ENCODE results near the gene GRWD1.
"Not testable (repeated sequence)": the region's sequence is repeated elsewhere in the genome, so short reads cannot be mapped to it uniquely, and the experiment has no call there.

The GRWD1 gene

DNA sequence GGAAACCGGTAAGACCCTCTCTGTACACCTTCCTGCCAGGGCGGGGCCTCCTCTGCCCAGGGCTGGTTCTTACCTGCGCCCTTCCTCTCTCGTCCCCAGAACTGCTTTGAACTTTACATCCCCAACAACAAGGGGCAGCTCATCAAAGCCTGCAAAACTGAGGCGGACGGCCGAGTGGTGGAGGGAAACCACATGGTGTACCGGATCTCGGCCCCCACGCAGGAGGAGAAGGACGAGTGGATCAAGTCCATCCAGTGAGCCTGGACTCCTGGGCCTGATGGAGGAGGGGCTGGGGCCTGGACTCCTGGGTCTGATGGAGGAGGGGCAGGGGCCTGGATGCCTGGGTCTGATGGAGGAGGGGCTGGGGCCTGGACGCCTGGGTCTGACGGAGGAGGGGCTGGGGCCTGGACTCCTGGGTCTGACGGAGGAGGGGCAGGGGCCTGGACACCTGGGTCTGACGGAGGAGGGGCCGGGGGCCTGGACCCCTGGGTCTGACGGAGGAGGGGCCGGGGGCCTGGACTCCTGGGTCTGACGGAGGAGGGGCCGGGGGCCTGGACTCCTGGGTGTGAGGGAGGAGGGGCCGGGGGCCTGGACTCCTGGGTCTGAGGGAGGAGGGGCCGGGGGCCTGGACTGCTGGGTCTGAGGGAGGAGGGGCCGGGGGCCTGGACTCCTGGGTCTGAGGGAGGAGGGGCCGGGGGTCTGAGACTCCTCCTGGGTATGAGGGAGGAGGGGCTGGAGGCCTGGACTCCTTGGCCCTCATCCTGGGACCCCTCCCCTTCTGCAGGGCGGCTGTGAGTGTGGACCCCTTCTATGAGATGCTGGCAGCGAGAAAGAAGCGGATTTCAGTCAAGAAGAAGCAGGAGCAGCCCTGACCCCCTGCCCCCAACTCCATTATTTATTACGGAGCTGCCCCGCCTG, 32.8 kb downstream of the GRWD1 start:
- Histone ChIP-seq H3K36me3 (ENCODE audit: control insufficient read depth, insufficient read depth, low read length) (peaks cover 50% of the 10 kb centered on the region), H3K4me3 (ENCODE audit: insufficient read depth, low read depth, low read length) (no peak overlapping the region), H3K4me1 (ENCODE audit: control insufficient read depth, insufficient read depth, low read length) (no peaks in the 10 kb centered on the region), H3K27ac (ENCODE audit: insufficient read depth, low read depth, low read length, poor library complexity, severe bottlenecking) (no peak overlapping the region), H3K9me3 (ENCODE audit: control insufficient read depth, low read length) (no peaks in the 10 kb centered on the region), H3K27me3 (ENCODE audit: control insufficient read depth, insufficient read depth, low read length, poor library complexity, severe bottlenecking) (no peaks in the 10 kb centered on the region)
- WGBS, 2 experiments, result 92 to 93% methylated on average over 29 of the region's 29 CpGs

DNA sequence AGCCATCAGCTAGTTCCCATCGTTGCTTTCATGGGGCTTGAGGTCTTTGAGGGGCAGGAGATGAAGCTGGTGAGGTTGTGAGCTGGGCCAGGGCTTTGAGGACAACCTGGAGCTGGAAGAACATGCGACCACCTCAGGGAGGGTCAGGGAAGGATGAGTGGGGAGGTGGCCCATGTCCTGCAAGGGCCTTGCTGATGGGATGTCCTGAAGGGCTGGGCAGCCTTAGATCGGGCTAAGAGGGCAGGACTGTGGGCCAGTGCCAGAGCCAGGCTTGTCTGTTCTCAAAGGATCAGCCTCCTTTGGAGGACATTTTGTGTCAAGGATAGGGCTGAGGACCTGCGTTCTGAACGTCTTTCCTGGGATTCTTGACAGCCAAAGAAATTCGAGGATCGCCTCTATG, 33.9 kb downstream of the GRWD1 start:
- Histone ChIP-seq H3K36me3 (ENCODE audit: control insufficient read depth, insufficient read depth, low read length) (peaks cover 39% of the 10 kb centered on the region), H3K27ac (ENCODE audit: insufficient read depth, low read depth, low read length, poor library complexity, severe bottlenecking) (no peak overlapping the region), H3K4me3 (ENCODE audit: insufficient read depth, low read depth, low read length) (no peak overlapping the region), H3K4me1 (ENCODE audit: control insufficient read depth, insufficient read depth, low read length) (no peaks in the 10 kb centered on the region), H3K9me3 (ENCODE audit: control insufficient read depth, low read length) (no peaks in the 10 kb centered on the region), H3K27me3 (ENCODE audit: control insufficient read depth, insufficient read depth, low read length, poor library complexity, severe bottlenecking) (no peaks in the 10 kb centered on the region)
- 96% methylated on average over 7 of the region's 7 CpGs for WGBS, 2 experiments

GRCh38 chr19:48480183-48480557, 34.4 kb downstream of the GRWD1 start:
- peaks cover 36% of the 10 kb centered on the region for H3K36me3 ChIP-seq (ENCODE audit: control insufficient read depth, insufficient read depth, low read length)
- WGBS, 2 experiments, result 95% methylated on average over 32 of the region's 32 CpGs
- H3K27ac ChIP-seq (ENCODE audit: insufficient read depth, low read depth, low read length, poor library complexity, severe bottlenecking), result no peak overlapping the region
- H3K9me3 ChIP-seq (ENCODE audit: control insufficient read depth, low read length), result no peaks in the 10 kb centered on the region
- H3K4me3 ChIP-seq (ENCODE audit: insufficient read depth, low read depth, low read length), result no peak overlapping the region
- no peaks in the 10 kb centered on the region for H3K27me3 ChIP-seq (ENCODE audit: control insufficient read depth, insufficient read depth, low read length, poor library complexity, severe bottlenecking)
- no peaks in the 10 kb centered on the region for H3K4me1 ChIP-seq (ENCODE audit: control insufficient read depth, insufficient read depth, low read length)

DNA sequence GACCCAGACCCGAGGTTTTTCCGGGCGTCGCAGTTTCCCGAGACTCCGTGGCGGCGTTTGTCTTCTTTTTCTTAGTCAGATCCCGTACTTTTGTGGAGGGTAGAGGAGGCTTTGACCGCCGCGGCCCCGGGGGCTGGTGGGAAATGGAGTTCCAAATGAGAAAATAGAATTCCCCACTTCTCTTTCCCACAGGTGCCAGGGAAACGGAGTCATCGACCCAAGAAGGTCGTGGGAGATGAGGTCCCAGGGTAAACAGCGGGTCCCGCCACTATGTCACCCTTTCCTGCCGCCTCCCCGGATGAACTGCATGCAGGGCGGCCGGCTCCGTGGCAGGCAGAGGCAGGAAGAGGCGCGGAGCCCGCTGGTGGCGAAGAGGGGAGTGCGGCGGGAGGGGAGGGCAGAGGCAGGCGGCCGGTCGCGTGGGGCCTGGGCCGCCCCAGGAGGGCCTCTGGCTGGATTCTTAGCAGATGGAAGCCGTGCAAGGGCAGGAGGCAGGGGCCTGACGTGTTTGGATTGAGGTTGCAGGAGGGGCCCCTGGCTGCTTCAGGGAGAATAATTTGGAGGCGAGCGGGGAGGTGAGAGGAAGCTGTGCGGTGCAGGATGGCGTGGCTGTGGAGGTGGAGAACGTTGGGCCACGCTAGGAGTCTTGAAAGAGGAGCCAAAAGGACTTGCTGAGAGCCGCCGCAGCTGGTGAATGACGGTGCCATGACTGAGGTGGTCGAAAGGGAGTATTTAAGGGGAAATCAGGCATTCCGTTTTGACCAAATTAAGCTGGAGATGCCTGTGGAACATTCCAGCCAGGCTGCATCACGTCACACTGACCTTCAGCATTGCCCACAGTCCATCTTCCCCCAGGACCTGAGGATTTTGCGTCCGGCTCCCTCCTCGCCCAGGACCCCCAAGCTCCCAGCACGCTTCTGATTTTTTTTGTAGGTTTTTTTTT, 35.0 kb downstream of the GRWD1 start:
- Histone ChIP-seq H3K4me3 (ENCODE audit: insufficient read depth, low read depth, low read length) (no peak overlapping the region), H3K27me3 (ENCODE audit: control insufficient read depth, insufficient read depth, low read length, poor library complexity, severe bottlenecking) (no peaks in the 10 kb centered on the region), H3K36me3 (ENCODE audit: control insufficient read depth, insufficient read depth, low read length) (peaks cover 29% of the 10 kb centered on the region), H3K9me3 (ENCODE audit: control insufficient read depth, low read length) (no peaks in the 10 kb centered on the region), H3K27ac (ENCODE audit: insufficient read depth, low read depth, low read length, poor library complexity, severe bottlenecking) (no peak overlapping the region), H3K4me1 (ENCODE audit: control insufficient read depth, insufficient read depth, low read length) (no peaks in the 10 kb centered on the region)
- WGBS, 2 experiments, result 94% methylated on average over 52 of the region's 52 CpGs

DNA sequence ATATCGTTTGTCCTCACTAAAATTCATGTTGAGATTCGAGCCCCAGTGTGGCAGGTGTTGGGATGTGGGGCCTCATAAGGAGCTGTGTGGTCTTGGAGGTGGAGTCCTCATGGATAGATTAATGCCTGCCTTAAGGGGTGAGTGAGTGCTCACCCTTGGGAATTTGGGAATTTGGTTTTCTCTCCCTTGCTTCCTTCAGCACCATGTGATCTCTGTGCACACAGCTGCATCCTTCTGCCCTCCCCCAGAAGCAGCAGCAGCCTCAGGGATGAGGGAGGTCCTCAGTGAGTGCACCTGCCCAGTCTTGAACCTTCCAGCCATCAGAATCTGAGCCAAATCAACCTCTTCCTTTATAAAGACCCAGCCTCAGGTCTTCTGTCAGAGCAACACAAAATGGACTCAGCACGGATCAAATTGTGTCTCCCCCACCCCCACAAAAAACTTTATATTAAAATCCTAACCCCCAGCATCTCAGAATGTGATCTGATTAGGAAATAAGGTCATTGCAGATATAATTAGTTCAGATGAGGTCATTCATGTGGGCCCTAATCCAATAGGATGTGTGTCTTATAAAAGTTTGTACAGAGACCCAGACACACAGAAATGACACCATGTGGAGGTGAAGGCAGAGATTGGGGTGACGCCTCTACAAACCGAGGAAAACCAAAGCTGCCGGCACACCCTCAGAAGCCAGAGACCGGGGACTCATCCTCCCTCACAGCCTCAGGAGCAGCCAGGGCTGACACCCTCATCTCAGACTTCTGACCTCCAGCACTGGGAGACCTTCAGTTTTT, 36.3 kb downstream of the GRWD1 start:
- Histone ChIP-seq H3K27ac (ENCODE audit: insufficient read depth, low read depth, low read length, poor library complexity, severe bottlenecking) (no peak overlapping the region), H3K4me1 (ENCODE audit: control insufficient read depth, insufficient read depth, low read length) (no peaks in the 10 kb centered on the region), H3K9me3 (ENCODE audit: control insufficient read depth, low read length) (no peaks in the 10 kb centered on the region), H3K36me3 (ENCODE audit: control insufficient read depth, insufficient read depth, low read length) (peaks cover 19% of the 10 kb centered on the region), H3K27me3 (ENCODE audit: control insufficient read depth, insufficient read depth, low read length, poor library complexity, severe bottlenecking) (no peaks in the 10 kb centered on the region), H3K4me3 (ENCODE audit: insufficient read depth, low read depth, low read length) (no peak overlapping the region)
- WGBS, 2 experiments, result 93 to 96% methylated on average over 7 of the region's 7 CpGs

- H3K4me1 ChIP-seq (ENCODE audit: control insufficient read depth, insufficient read depth, low read length), result no peaks in the 10 kb centered on the region
- no peaks in the 10 kb centered on the region for H3K27me3 ChIP-seq (ENCODE audit: control insufficient read depth, insufficient read depth, low read length, poor library complexity, severe bottlenecking)
- H3K27ac ChIP-seq (ENCODE audit: insufficient read depth, low read depth, low read length, poor library complexity, severe bottlenecking), result no peak overlapping the region
- no peaks in the 10 kb centered on the region for H3K9me3 ChIP-seq (ENCODE audit: control insufficient read depth, low read length)
- H3K36me3 ChIP-seq (ENCODE audit: control insufficient read depth, insufficient read depth, low read length), result peaks cover 12% of the 10 kb centered on the region
- no peak overlapping the region for H3K4me3 ChIP-seq (ENCODE audit: insufficient read depth, low read depth, low read length)
- WGBS, 2 experiments, result 66 to 71% methylated on average over 3 of the region's 3 CpGs
Observed at GRCh38 chr19:48483301-48483700, 37.5 kb downstream of the GRWD1 start.

- Histone ChIP-seq H3K27ac (ENCODE audit: insufficient read depth, low read depth, low read length, poor library complexity, severe bottlenecking) (no peak overlapping the region), H3K36me3 (ENCODE audit: control insufficient read depth, insufficient read depth, low read length) (peaks cover 8% of the 10 kb centered on the region), H3K4me3 (ENCODE audit: insufficient read depth, low read depth, low read length) (no peak overlapping the region), H3K4me1 (ENCODE audit: control insufficient read depth, insufficient read depth, low read length) (no peaks in the 10 kb centered on the region), H3K27me3 (ENCODE audit: control insufficient read depth, insufficient read depth, low read length, poor library complexity, severe bottlenecking) (no peaks in the 10 kb centered on the region), H3K9me3 (ENCODE audit: control insufficient read depth, low read length) (no peaks in the 10 kb centered on the region)
- 95% methylated on average over 16 of the region's 16 CpGs for WGBS, 2 experiments
Observed at GRCh38 chr19:48484247-48484893, 38.6 kb downstream of the GRWD1 start.

DNA sequence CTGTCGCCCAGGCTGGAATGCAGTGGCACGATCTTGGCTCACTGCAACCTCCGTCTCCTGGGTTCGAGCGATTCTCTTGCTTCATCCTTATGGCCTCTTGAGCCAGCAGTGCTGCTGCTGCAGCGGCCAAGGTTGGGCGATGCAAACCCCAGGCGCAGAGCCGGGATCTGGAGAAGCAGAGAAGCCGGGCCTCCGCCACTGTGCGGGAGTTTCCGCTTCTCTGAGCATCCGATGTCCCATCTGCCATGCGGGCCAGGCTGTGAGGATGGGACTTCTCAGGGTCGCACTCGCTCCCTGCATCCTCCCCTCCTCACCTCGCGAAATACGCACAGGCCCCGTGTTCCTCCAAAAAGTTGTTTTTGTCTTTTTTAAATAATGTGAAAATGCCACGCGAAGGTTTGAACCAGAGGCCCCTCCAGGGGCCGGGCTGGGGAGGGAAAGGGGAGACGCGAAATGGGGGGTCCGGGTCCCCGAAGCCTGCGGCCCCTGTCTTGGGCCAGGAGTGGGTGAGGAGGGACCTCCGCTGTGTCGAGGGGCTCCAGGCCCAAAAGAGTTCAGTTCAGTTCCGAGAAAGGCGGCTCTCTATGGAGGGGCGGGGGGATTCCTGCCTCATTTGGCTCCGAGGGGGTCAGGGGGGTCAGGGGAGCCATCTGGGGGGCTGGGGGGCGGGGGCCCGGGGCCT, 39.3 kb downstream of the GRWD1 start:
- Histone ChIP-seq H3K4me3 (ENCODE audit: insufficient read depth, low read depth, low read length) (no peak overlapping the region), H3K9me3 (ENCODE audit: control insufficient read depth, low read length) (no peaks in the 10 kb centered on the region), H3K27me3 (ENCODE audit: control insufficient read depth, insufficient read depth, low read length, poor library complexity, severe bottlenecking) (peaks cover 3% of the 10 kb centered on the region), H3K4me1 (ENCODE audit: control insufficient read depth, insufficient read depth, low read length) (no peaks in the 10 kb centered on the region), H3K27ac (ENCODE audit: insufficient read depth, low read depth, low read length, poor library complexity, severe bottlenecking) (no peak overlapping the region), H3K36me3 (ENCODE audit: control insufficient read depth, insufficient read depth, low read length) (peaks cover 3% of the 10 kb centered on the region)
- 92 to 95% methylated on average over 36 to 37 of the region's 37 CpGs for WGBS, 2 experiments

DNA sequence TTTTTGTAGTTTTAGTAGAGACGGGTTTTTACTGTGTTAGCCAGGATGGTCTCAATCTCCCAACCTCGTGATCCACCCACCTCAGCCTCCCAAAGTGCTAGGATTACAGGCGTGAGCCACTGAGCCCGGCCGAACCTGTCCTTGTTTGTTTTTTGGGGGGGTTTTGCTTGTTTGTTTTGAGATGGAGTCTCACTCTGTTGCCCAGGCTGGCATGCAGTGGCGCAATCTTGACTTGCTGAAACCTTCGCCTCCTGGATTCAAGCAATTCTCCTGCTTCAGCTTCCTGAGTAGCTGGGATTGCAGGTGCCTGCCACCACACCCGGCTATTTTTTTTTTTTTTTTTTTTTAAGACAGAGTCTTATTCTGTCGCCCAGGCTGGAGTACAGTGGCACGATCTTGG, 40.9 kb downstream of the GRWD1 start:
- H3K9me3 ChIP-seq (ENCODE audit: control insufficient read depth, low read length); H3K36me3 ChIP-seq (ENCODE audit: control insufficient read depth, insufficient read depth, low read length); H3K27ac ChIP-seq (ENCODE audit: insufficient read depth, low read depth, low read length, poor library complexity, severe bottlenecking); H3K4me1 ChIP-seq (ENCODE audit: control insufficient read depth, insufficient read depth, low read length); H3K4me3 ChIP-seq (ENCODE audit: insufficient read depth, low read depth, low read length): not testable (repeated sequence)
- peaks cover 19% of the 10 kb centered on the region for H3K27me3 ChIP-seq (ENCODE audit: control insufficient read depth, insufficient read depth, low read length, poor library complexity, severe bottlenecking)
- WGBS, 2 experiments, result 92 to 94% methylated on average over 10 of the region's 10 CpGs
